Stimulated activated naive B cell treated with anti-CD40 and anti-IgM and Interleukin-4, amounts not matched to agents 10 μg/mL and 1 μg/mL and 100 μg/mL, for 72 hours (primary cell): ENCODE measurements around the gene HK2.
"Not testable (repeated sequence)": the region's sequence is repeated elsewhere in the genome, so short reads cannot be mapped to it uniquely, and the experiment has no call there.

ENCODE experiments used
- ATAC-seq, 2 donors: fragments of 150-1000 bp; cut with Tn5 transposase; replicated peaks; 2 replicates each; pipeline ENCODE4 v1.10.0; 2021; ENCODE audit warnings: moderate library complexity in 1 of 2
- DNase-seq: peaks from one replicate; pipeline ENCODE4 v3.0.0; 2021
- H3K27ac Mint-ChIP-seq: one replicate; pipeline ENCODE4 v1.8.0; 2022; ENCODE audit warnings: mild to moderate bottlenecking, mixed read lengths
- H3K27me3 Mint-ChIP-seq, 2 donors: one replicate each; pipeline ENCODE4 v1.8.0; 2022; ENCODE audit warnings: mixed read lengths in 2 of 2
- H3K36me3 Mint-ChIP-seq, 2 donors: one replicate each; pipeline ENCODE4 v1.8.0; 2022; ENCODE audit warnings: mixed read lengths in 2 of 2, mild to moderate bottlenecking in 1 of 2
- H3K4me1 Mint-ChIP-seq, 2 donors: one replicate each; pipeline ENCODE4 v1.8.0; 2022; ENCODE audit warnings: mixed read lengths in 2 of 2, mild to moderate bottlenecking in 1 of 2
- H3K4me3 Mint-ChIP-seq, 2 donors: one replicate each; pipeline ENCODE4 v1.8.0; 2022; ENCODE audit warnings: mild to moderate bottlenecking in 2 of 2, mixed read lengths in 2 of 2, moderate library complexity in 1 of 2
- H3K9me3 Mint-ChIP-seq, 2 donors: one replicate each; pipeline ENCODE4 v1.8.0; 2022; ENCODE audit warnings: mixed read lengths in 2 of 2, mild to moderate bottlenecking in 1 of 2

The HK2 gene

DNA sequence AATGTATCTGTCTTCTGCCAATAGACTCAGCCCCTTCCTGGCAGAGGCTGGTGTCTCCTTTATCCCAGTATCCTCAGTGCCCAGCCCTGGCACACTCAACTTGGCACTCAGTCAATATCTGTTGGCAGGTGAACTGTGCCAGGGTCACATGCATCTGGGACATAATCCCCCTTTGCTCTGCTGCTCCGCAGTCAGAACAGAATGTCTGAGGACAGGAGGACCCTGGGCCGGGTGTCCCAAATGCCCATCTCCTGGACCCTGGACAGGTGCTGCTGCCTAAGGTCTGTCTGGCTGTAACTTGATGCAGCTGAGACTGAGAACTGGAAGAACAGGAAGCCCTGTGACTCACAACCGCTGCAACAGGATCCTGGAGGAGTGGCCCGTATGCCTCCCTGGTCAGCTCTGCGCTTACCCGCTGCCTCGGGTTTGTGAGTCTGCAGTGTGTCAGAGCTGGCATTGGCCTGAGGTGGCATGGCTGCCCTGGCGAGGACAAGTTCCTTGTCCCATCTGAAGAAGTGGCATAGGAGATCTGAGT, 11.4 kb downstream of the HK2 start:
- no peak overlapping the region for H3K27ac Mint-ChIP-seq
- DNase-seq (no peak), ATAC-seq (no peak)
- H3K9me3 Mint-ChIP-seq: no peaks in the 10 kb centered on the region
- H3K27me3 Mint-ChIP-seq: no peaks in the 10 kb centered on the region
- H3K4me3 Mint-ChIP-seq: no peak overlapping the region
- peaks cover 9 to 31% of the 10 kb centered on the region in 2 donors for H3K36me3 Mint-ChIP-seq
- peaks cover 58 to 79% of the 10 kb centered on the region in 2 donors for H3K4me1 Mint-ChIP-seq

DNA sequence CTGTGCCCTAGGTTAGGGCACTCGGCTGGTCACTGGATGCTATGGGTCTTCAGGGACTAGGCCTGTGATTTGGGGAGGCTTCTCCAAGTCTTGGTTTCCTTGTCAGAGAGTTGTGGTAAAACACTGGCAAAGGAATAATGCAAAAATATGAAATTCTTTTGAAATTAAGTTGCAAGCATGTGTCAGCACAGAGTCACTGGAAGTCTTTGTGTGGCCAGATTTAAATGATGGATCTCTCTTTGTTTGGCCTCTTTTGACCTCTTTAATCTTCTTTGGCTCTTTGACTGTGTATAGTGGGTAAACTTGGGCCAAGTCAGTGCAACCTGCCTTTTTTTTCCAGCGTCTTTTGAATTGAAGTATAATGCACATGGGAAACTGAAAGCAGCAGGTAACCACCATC, 12.1 kb downstream of the HK2 start:
- no peaks in the 10 kb centered on the region for H3K27me3 Mint-ChIP-seq
- peaks cover 11 to 33% of the 10 kb centered on the region in 2 donors for H3K36me3 Mint-ChIP-seq
- no peak overlapping the region for H3K4me3 Mint-ChIP-seq
- no peaks in the 10 kb centered on the region for H3K9me3 Mint-ChIP-seq
- no peak overlapping the region for H3K27ac Mint-ChIP-seq
- ATAC-seq (no peak), DNase-seq (no peak)
- H3K4me1 Mint-ChIP-seq: peaks cover 63 to 86% of the 10 kb centered on the region in 2 donors

DNA sequence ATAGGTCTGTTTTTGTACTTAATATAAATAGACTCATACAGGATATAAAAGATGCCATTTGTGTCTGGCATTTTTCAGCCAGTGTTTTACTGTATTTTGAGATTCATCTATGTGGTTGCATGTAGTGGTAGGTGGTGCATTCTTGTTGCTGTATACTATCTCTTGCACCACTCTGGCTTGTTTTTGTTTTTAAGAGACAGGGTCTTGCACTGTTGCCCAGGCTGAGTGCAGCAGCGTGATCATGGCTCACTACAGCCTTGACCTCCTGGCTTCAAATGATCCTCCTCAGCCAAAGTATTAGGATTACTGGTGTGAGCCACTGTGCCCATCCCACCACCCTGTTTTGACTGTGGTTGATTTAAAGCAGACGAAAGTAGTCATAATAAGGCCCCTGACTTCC, 12.6 kb downstream of the HK2 start:
- DNase-seq (no peak), ATAC-seq (no peak)
- Mint-ChIP-seq H3K27me3 (no peaks in the 10 kb centered on the region), H3K27ac (no peak overlapping the region), H3K4me3 (no peak overlapping the region), H3K9me3 (no peaks in the 10 kb centered on the region), H3K4me1 (peaks cover 64 to 88% of the 10 kb centered on the region in 2 donors), H3K36me3 (peaks cover 10 to 31% of the 10 kb centered on the region in 2 donors)

DNA sequence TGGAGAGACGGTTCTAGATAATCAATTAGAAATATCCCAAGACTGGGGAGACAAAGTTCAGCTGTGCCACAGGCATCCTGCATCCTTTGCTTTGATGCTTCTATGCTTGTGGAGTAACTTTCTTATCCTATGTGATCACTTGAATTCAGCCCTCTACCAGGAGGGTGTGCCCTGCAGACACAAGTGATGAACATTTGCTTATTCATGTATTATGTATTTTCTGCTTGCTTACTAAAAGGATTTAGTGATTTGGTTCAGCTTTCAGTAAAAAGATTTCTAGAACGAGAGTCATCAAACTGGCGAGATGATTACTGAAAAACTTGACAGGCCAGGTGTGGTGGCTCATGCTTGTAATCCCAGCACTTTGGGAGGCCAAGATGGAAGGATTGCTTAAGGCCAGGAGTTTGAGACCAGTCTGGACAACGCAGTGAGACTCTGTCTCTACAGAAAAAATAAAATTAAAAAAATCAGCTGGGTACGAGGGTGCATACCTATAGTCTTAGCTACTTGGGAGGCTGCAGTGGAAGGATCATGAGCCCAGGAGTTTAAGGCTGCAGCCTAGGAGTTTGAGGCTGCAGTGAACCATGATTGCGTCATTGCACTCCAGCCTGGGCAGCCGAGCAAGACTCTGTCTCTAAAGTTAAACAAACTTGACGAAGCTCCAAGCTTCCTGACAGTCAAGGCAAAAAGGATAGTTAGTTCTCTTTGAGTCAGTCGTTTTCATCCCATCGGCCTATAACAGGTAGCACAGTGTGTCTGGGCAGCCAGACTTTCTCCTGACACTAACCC, 13.3 kb downstream of the HK2 start:
- Mint-ChIP-seq H3K4me3 (no peak overlapping the region), H3K27me3 (no peaks in the 10 kb centered on the region), H3K4me1 (peaks cover 66 to 92% of the 10 kb centered on the region in 2 donors), H3K36me3 (peaks cover 10 to 28% of the 10 kb centered on the region in 2 donors), H3K9me3 (no peaks in the 10 kb centered on the region), H3K27ac (no peak overlapping the region)
- no peak for ATAC-seq
- no peak for DNase-seq

DNA sequence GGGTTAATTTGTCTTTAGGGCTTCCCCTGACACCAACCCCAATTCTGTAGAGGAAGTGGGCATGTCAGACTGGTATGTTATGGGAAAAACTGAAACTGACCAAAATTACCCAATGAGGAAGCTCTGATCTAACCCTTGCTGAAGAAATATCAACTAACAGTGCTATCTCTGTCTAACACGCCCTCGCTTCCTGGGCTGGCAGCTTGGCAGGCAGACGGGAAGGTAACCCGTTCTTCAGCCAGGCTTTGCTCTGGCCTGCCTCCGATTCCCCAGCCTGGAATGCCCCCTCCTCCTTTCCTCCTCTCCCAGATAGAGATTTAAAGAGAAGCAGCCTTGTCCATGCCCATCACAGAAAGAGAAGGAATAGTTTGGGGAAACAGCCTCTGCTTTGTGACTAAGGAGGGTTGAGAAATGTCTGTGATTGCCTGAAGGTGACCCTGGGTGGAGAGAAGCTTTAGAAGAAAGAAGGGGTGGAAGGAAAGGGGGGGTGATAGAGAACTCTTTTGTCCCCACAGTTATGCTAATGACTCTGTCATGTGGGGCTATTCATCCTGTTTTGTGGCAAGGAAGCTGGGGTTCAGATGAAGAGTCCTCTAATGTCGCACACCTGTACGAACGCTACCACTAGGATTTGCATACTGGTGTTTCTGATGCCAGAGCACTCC, 15.4 kb downstream of the HK2 start:
- H3K4me3 Mint-ChIP-seq: peak overlapping the region; percentile 79 to 80
- DNase-seq: peak; percentile 23
- H3K4me1 Mint-ChIP-seq: peaks cover 60 to 79% of the 10 kb centered on the region in 2 donors
- no peaks in the 10 kb centered on the region for H3K27me3 Mint-ChIP-seq
- ATAC-seq: peak; percentile 90 to 93
- no peaks in the 10 kb centered on the region for H3K9me3 Mint-ChIP-seq
- peaks cover 14 to 25% of the 10 kb centered on the region in 2 donors for H3K36me3 Mint-ChIP-seq
- peak overlapping the region; percentile 90 for H3K27ac Mint-ChIP-seq

DNA sequence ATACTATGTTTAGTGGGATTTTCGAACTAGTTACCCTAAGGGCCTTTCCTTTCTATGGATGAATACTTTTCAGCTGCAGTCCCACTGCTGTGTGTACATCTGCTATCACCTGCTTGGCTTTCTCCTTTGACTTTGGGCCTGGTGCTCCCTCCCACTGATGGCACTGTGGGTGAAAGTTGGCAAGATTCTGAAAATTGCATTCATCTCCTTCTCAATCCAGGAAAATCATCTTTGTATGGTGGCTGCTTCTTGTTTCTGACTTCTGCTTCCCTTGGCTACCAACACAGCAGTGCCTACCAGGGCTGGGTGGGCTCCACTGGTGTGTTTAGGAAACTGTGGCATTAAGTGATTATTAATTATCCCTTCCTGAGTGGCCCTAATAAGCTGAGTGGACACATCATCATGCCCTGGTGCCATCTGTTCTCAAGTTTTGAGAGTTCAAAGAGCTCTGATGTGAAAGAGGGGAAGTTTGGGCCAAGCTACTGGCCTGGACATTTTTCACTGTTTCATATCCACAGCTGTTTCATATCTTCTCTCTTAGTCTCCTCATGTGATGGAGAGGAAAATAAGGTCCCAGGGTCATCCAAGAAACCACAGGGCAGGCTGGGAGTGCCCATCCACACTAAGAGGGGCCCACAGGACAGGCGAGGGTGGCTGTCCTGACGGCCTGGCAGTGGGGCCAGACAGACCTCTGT, 16.7 kb downstream of the HK2 start:
- Mint-ChIP-seq H3K4me1 (peaks cover 53 to 67% of the 10 kb centered on the region in 2 donors), H3K27ac (peak overlapping the region; percentile 51), H3K9me3 (no peaks in the 10 kb centered on the region), H3K4me3 (peak overlapping the region in 1 of 2 donors; percentile 19), H3K36me3 (peaks cover 25 to 34% of the 10 kb centered on the region in 2 donors), H3K27me3 (no peaks in the 10 kb centered on the region)
- ATAC-seq: no peak
- DNase-seq: no peak

DNA sequence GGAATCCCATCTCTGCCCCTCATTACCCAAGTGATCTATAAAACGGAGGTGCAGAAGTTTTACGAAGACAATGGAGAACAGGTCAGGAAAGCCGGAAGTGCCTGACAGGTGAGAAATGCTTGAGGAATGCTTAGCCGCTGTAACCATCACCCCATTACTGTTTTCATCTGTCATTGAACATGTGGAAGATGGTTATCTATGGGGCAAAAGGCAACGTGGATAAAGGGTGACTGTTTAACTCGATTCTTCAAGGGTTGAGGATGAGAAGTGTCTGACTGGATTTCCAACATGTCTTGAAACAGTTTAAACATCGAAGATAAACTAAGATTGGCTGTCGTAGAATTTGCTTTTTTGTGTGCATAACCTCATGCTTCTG, 17.3 kb downstream of the HK2 start:
- Mint-ChIP-seq H3K27me3 (no peaks in the 10 kb centered on the region), H3K36me3 (peaks cover 28 to 37% of the 10 kb centered on the region in 2 donors), H3K27ac (peak overlapping the region; percentile 51), H3K4me3 (no peak overlapping the region), H3K4me1 (peaks cover 51 to 62% of the 10 kb centered on the region in 2 donors), H3K9me3 (no peaks in the 10 kb centered on the region)
- no peak for DNase-seq
- ATAC-seq: no peak

DNA sequence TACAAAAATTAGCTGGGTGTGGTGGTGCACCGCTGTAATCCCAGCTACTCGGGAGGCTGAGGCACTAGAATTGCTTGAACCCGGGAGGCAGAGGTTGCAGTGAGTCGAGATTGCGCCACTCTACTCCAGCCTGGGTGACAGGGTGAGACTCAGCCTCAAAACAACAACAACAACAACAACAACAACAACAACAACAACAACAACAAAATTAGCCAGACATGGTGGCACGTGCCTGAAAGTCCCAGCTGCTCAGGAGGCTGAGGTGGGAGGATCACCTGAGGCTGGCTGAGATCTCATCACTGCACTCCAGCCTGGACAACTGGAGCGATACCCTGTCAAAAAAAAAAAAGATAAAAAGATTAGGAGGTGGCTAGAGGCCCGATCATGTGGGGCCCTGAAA, 19.4 kb downstream of the HK2 start:
- not testable (repeated sequence) for H3K9me3 Mint-ChIP-seq, H3K27me3 Mint-ChIP-seq, DNase-seq, H3K27ac Mint-ChIP-seq, ATAC-seq, H3K4me3 Mint-ChIP-seq
- peaks cover 44 to 50% of the 10 kb centered on the region in 2 donors for H3K4me1 Mint-ChIP-seq
- peaks cover 36 to 44% of the 10 kb centered on the region in 2 donors for H3K36me3 Mint-ChIP-seq

DNA sequence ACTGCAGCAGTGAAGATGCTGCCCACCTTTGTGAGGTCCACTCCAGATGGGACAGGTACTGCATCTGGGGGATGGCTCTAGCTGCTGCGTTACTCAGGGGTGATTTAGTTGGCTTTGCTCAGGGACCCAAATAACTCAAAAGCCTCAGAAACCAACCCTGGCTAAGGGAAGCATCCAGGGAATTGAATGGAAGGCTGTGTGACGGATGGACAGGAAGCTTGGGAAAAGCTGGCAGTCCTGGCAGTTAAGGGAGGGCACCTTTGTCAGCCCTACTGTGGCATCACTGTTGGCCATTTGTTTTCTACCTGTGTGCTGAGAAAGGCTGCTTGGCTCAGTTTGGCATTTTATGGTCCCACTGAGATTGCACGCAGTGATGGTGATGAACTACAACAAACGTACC, 20.5 kb downstream of the HK2 start:
- Mint-ChIP-seq H3K4me1 (peaks cover 34 to 44% of the 10 kb centered on the region in 2 donors), H3K4me3 (no peak overlapping the region), H3K27me3 (no peaks in the 10 kb centered on the region), H3K9me3 (no peaks in the 10 kb centered on the region), H3K27ac (no peak overlapping the region), H3K36me3 (peaks cover 36 to 45% of the 10 kb centered on the region in 2 donors)
- DNase-seq (no peak), ATAC-seq (no peak)

DNA sequence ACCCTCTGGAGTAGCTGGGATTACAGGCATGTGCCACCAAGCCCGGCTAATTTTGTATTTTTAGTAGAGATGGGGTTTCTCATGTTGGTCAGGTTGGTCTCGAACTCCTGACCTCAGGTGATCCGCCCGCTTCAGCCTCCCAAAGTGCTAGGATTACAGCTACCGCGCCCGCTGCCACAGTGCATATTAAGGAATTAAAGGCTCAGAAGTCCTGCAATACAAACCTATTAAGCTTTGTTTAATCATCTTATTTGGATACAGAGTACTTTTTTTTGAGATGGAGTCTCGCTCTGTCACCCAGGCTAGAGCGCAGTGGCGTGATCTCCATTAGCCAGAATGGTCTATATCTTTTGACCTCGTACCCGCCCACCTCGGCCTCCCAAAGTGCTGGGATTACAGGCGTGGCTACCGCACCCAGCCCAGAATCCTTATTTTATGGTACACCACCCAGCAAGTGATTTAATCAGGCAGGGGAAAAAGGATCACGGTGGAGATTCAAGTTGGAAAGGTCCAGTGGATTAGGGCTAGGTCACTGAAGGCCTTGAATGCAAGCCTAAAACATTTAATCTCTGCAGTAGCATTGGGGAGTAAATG, 21.3 kb downstream of the HK2 start:
- H3K27me3 Mint-ChIP-seq, H3K9me3 Mint-ChIP-seq, H3K4me3 Mint-ChIP-seq, DNase-seq, ATAC-seq: not testable (repeated sequence)
- H3K27ac Mint-ChIP-seq: peak overlapping the region; percentile 56
- peaks cover 26 to 36% of the 10 kb centered on the region in 2 donors for H3K4me1 Mint-ChIP-seq
- H3K36me3 Mint-ChIP-seq: peaks cover 36 to 47% of the 10 kb centered on the region in 2 donors

DNA sequence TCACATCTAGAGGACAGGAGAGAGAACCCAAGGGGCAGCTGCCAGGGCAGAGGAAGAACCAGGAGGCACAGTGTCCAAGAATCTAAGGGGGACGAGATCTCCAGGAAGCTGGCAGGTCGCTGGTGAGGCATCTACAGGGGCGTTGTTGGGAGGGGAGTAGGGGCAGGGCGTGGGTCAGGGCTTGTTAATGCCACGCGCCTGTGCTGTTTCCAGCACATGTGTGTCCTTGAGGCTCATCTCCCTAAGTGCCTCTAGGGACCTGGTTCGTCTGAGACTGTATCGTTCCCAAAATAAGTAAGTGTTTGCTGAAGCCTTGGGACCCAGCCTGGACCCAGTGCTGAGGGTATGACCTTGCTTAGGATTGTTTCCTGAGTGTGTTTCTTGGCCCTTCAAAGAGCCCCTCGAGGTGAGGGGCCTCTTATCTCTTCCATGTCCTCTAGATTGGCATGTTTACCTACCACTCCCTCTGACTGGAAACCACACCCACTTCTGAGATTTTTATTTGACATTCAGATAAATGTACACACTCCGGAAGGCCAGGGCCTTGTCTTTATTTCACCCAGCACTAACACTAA, 22.2 kb downstream of the HK2 start:
- no peaks in the 10 kb centered on the region for H3K9me3 Mint-ChIP-seq
- no peak overlapping the region for H3K4me3 Mint-ChIP-seq
- no peak overlapping the region for H3K27ac Mint-ChIP-seq
- no peaks in the 10 kb centered on the region for H3K27me3 Mint-ChIP-seq
- DNase-seq (no peak), ATAC-seq (no peak)
- H3K36me3 Mint-ChIP-seq: peaks cover 34 to 48% of the 10 kb centered on the region in 2 donors
- peaks cover 21 to 27% of the 10 kb centered on the region in 2 donors for H3K4me1 Mint-ChIP-seq

DNA sequence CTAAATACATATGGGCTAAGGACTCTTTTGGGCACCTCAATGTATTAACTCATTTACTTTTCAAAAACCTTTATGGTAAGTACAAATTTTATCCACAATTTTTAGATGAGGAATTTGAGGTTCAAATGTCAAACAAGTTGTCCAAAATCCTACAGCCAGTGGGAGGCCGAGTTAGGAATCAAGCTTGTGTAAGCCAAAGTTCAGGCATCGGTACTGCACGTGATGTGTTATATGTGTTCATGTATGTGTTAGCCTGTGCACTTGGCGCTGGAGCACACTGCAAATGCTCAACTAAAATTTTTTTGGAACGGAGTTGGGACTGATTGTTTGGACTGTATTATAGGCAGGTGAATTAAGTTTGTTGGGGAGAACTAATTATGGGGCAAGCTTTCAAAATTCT, 22.7 kb downstream of the HK2 start:
- no peaks in the 10 kb centered on the region for H3K27me3 Mint-ChIP-seq
- H3K4me3 Mint-ChIP-seq: no peak overlapping the region
- peaks cover 34 to 46% of the 10 kb centered on the region in 2 donors for H3K36me3 Mint-ChIP-seq
- H3K27ac Mint-ChIP-seq: no peak overlapping the region
- ATAC-seq (no peak), DNase-seq (no peak)
- peaks cover 16 to 22% of the 10 kb centered on the region in 2 donors for H3K4me1 Mint-ChIP-seq
- no peaks in the 10 kb centered on the region for H3K9me3 Mint-ChIP-seq

DNA sequence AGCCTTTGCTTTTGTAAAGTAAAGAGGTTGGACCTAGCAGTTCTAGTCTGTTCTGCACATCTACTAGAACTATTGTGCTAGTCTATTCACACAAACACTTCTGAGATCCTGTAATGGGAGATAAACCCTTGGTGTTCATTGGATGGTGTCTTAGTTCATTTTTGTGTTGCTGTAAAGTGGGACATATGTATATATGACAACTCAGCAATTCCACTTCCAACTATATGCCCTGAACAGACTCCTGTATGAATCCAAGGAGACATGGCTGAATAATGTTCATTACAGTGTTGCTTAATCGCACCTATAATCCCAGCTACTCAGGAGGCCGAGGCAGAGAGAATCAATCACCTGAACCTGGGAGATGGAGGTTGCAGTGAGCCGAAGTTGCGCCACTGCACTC, 23.3 kb downstream of the HK2 start:
- ATAC-seq: no peak
- no peak overlapping the region for H3K27ac Mint-ChIP-seq
- H3K4me1 Mint-ChIP-seq: peaks cover 14 to 16% of the 10 kb centered on the region in 2 donors
- H3K36me3 Mint-ChIP-seq: peaks cover 39 to 51% of the 10 kb centered on the region in 2 donors
- DNase-seq: no peak
- no peak overlapping the region for H3K4me3 Mint-ChIP-seq
- no peaks in the 10 kb centered on the region for H3K27me3 Mint-ChIP-seq
- H3K9me3 Mint-ChIP-seq: no peaks in the 10 kb centered on the region

DNA sequence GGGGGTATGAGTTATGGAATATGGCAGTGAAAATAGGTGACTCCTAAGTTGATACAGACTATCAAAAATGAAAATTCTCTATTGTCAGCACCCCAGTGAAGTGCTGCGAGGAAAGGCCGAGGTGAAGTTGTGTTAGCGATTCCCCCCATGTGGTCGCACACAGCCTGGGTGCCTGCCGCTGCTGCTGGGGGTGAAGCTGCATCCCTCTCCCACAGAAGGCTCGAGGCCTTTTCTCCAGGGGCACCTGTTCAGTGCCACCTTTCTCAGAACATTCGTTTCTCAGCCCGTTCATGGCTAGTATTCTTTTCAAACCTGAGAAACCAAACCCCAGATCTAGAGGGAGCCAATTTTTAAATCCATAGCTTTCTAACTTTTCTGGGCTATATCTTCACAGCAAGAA, 23.8 kb downstream of the HK2 start:
- Mint-ChIP-seq H3K27ac (no peak overlapping the region), H3K36me3 (peaks cover 40 to 51% of the 10 kb centered on the region in 2 donors), H3K4me1 (peaks cover 12 to 17% of the 10 kb centered on the region in 2 donors), H3K4me3 (no peak overlapping the region), H3K9me3 (no peaks in the 10 kb centered on the region), H3K27me3 (no peaks in the 10 kb centered on the region)
- no peak for ATAC-seq
- DNase-seq: no peak
